ENCODE measurements around the gene DNAI1. TPM values are rescaled to one million over a fixed set of nuclear protein-coding genes. Genes with fewer than 3 reads are reported as not detected.

DNAI1 gene
- total and polyA plus RNA-seq, 2 of the 4 experiments (the other 2 are of a cell fraction), result not detected

DNA sequence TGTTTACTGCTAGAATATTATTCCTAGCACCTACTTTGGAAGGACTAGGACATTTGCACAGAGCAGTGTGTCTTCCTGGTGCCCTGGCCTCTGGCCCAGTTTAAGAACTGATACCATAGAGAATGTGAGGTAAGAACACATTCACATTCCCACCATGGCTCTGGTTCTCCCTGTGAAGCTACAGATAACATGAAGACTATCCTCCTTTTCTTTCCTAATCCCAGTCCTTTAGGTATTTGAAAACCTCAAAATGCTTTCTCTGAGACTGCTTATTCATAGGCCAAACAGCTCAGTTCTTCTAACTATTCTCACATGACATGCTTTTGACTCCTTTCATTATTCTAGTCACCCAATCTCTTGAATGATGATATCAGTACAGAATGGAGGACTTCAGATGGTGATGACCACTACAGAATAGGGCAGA lies 12.1 kb upstream of the DNAI1 start:
- peaks cover 10% of the 10 kb centered on the region for H3K4me1 ChIP-seq (ENCODE audit: control insufficient read depth, insufficient read depth, low read length)
- dilution Hi-C loops (cut with HindIII; ENCODE audit: low sequenced_read_pairs, unreplicated experiment) (no loop called here), in situ Hi-C loops (cut with MboI; ENCODE audit: low sequenced_read_pairs) (no loop called here), intact Hi-C loops (cut with micrococcal nuclease) (no loop called here)
- H3K14ac ChIP-seq (replicated peaks; ENCODE audit: low read depth, low read length), result no peak overlapping the region
- H2BK5ac ChIP-seq (ENCODE audit: low read depth, low read length, poor library complexity, severe bottlenecking), result peak overlapping the region; percentile 13
- peaks cover 76% of the 10 kb centered on the region for H4K20me1 ChIP-seq (ENCODE audit: insufficient read depth, low read length)
- H3K56ac ChIP-seq (ENCODE audit: extremely low read depth, insufficient read depth, low read length), result no peak overlapping the region
- no peak overlapping the region for H3K4ac ChIP-seq (ENCODE audit: low read depth, low read length)
- H3K79me1 ChIP-seq (ENCODE audit: low read depth in 1 of 2, low read length in 2 of 2), result peaks cover 43 to 69% of the 10 kb centered on the region in 2 experiments
- ChIA-PET POLR2A (ENCODE audit: unreplicated experiment) (interaction anchor here (0.5 kb wide), 1 partner anchor 52 kb away, joined by 3 read pairs; no protein-coding TSS in a partner anchor), CTCF (interaction anchor here (0.8 kb wide), 1 partner anchor 55 kb away, joined by 3 read pairs; no protein-coding TSS in a partner anchor)
- no peaks in the 10 kb centered on the region for H3K9me3 ChIP-seq (ENCODE audit: control insufficient read depth, insufficient read depth, low read length)
- no peaks in the 10 kb centered on the region for H3K36me3 ChIP-seq (ENCODE audit: control insufficient read depth, insufficient read depth, low read length)
- DNase-seq, result peak; percentile 69
- H3K9ac ChIP-seq (ENCODE audit: low read depth, low read length), result no peak overlapping the region
- peaks cover 8% of the 10 kb centered on the region for H3K9me1 ChIP-seq (ENCODE audit: insufficient read depth, low read length)
- H3K27me3 ChIP-seq (ENCODE audit: control insufficient read depth, insufficient read depth, low read length), result no peaks in the 10 kb centered on the region
- no peak overlapping the region for H2BK120ac ChIP-seq (ENCODE audit: low read depth, low read length)
- no TSS peak for BruUV-seq (replicated peaks)
- no peak overlapping the region for H2BK15ac ChIP-seq (ENCODE audit: low read depth, low read length)
- no peak overlapping the region for H3K4me3 ChIP-seq (ENCODE audit: insufficient read depth, low read depth, low read length)
- no peak overlapping the region for H4K8ac ChIP-seq (ENCODE audit: low read depth in 2 of 2, low read length in 2 of 2)
- H2AFZ ChIP-seq (replicated peaks; ENCODE audit: low read length, poor library complexity), result no peak overlapping the region
- H4K5ac ChIP-seq (ENCODE audit: low read depth, low read length), result no peak overlapping the region
- H3K18ac ChIP-seq (ENCODE audit: low read depth, low read length), result no peak overlapping the region
- ATAC-seq (ENCODE audit: low read depth), result peak; percentile 73
- peak overlapping the region; percentile 42; the same call in 1 of the 2 replicates for H3K4me2 ChIP-seq (ENCODE audit: low read depth, low read length)
- no peak overlapping the region for H2AK5ac ChIP-seq (ENCODE audit: low read depth, low read length)
- H2AK9ac ChIP-seq (replicated peaks; ENCODE audit: low read depth, low read length, poor library complexity), result no peak overlapping the region
- H2BK20ac ChIP-seq (ENCODE audit: low read depth, low read length), result no peak overlapping the region
- H3K23ac ChIP-seq (ENCODE audit: low read depth, low read length), result no peak overlapping the region
- no peak overlapping the region for H3K27ac ChIP-seq (ENCODE audit: insufficient read depth, low read length)
- TF ChIP-seq RFX5 (IDR thresholded peaks at IDR 0.05; ENCODE audit: low read depth, low read length) (no peak), BHLHE40 (IDR thresholded peaks at IDR 0.05; ENCODE audit: low read depth, low read length) (0 out of 2 replicates have a peak, but pooled peaks have one; percentile 10)
- no peak overlapping the region for H4K91ac ChIP-seq (ENCODE audit: insufficient read depth, low read depth, low read length)

Data from IMR-90 (cell line).